Effector memory CD8-positive, alpha-beta T cell (primary cell): Measurements from ENCODE around the gene AP2A1.

Source experiments
- ATAC-seq: fragments of 150-1000 bp; cut with Tn5 transposase; replicated peaks from 2 replicates; pipeline ENCODE4 v1.10.0; 2021; ENCODE audit warnings: mild to moderate bottlenecking, moderate library complexity
- DNase-seq, 3 experiments: peaks; one replicate each; pipeline ENCODE4 v3.0.0; 2021
- H3K27ac Mint-ChIP-seq, 2 donors: one replicate each; pipeline ENCODE4 v1.8.0; 2022; ENCODE audit warnings: mild to moderate bottlenecking in 2 of 2, mixed read lengths in 2 of 2, moderate library complexity in 2 of 2
- H3K27me3 Mint-ChIP-seq, 2 donors: one replicate each; pipeline ENCODE4 v1.8.0; 2022; ENCODE audit warnings: mixed read lengths in 2 of 2
- H3K36me3 Mint-ChIP-seq: one replicate; pipeline ENCODE4 v1.8.0; 2022; ENCODE audit warnings: mild to moderate bottlenecking, moderate library complexity, mixed read lengths; ENCODE audit not compliant: insufficient read depth
- H3K4me1 Mint-ChIP-seq, 2 donors: one replicate each; pipeline ENCODE4 v1.8.0; 2022; ENCODE audit warnings: low read depth in 2 of 2, mixed read lengths in 2 of 2
- H3K4me3 Mint-ChIP-seq, 2 donors: one replicate each; pipeline ENCODE4 v1.8.0; 2022; ENCODE audit warnings: mild to moderate bottlenecking in 2 of 2, mixed read lengths in 2 of 2, moderate library complexity in 2 of 2
- H3K9me3 Mint-ChIP-seq, 2 donors: one replicate each; pipeline ENCODE4 v1.8.0; 2022; ENCODE audit warnings: mixed read lengths in 2 of 2

Gene AP2A1

GRCh38 chr19:49749771-49750170, 17.0 kb upstream of the AP2A1 start:
- no peak overlapping the region for H3K4me3 Mint-ChIP-seq
- ATAC-seq: no peak

GRCh38 chr19:49752701-49753100, 14.1 kb upstream of the AP2A1 start:
- no peak overlapping the region for H3K27ac Mint-ChIP-seq
- DNase-seq: no peak
- H3K27me3 Mint-ChIP-seq: no peaks in the 10 kb centered on the region
- H3K4me3 Mint-ChIP-seq: no peak overlapping the region
- no peak for ATAC-seq
- H3K4me1 Mint-ChIP-seq: peaks cover 0 to 4% of the 10 kb centered on the region in 2 donors
- no peaks in the 10 kb centered on the region for H3K9me3 Mint-ChIP-seq
- no peaks in the 10 kb centered on the region for H3K36me3 Mint-ChIP-seq

More at GRCh38 chr19:49749771-49750170, 17.0 kb upstream of the AP2A1 start:
- no peak for DNase-seq
- H3K4me1 Mint-ChIP-seq: peaks cover 0 to 6% of the 10 kb centered on the region in 2 donors
- H3K27me3 Mint-ChIP-seq: no peaks in the 10 kb centered on the region
- no peak overlapping the region for H3K27ac Mint-ChIP-seq
- H3K9me3 Mint-ChIP-seq: no peaks in the 10 kb centered on the region
- no peaks in the 10 kb centered on the region for H3K36me3 Mint-ChIP-seq

GRCh38 chr19:49755956-49756355, 10.8 kb upstream of the AP2A1 start:
- Mint-ChIP-seq H3K9me3 (no peaks in the 10 kb centered on the region), H3K4me3 (no peak overlapping the region), H3K27me3 (no peaks in the 10 kb centered on the region), H3K27ac (no peak overlapping the region), H3K36me3 (no peaks in the 10 kb centered on the region), H3K4me1 (no peaks in the 10 kb centered on the region)
- ATAC-seq: no peak
- no peak for DNase-seq

GRCh38 chr19:49758292-49758691, 8.5 kb upstream of the AP2A1 start:
- H3K27me3 Mint-ChIP-seq: no peaks in the 10 kb centered on the region
- H3K4me1 Mint-ChIP-seq: no peaks in the 10 kb centered on the region
- no peaks in the 10 kb centered on the region for H3K9me3 Mint-ChIP-seq
- peaks cover 3% of the 10 kb centered on the region for H3K36me3 Mint-ChIP-seq
- ATAC-seq: no peak
- no peak overlapping the region for H3K4me3 Mint-ChIP-seq
- DNase-seq: no peak
- peak overlapping the region in 1 of 2 donors; percentile 13 for H3K27ac Mint-ChIP-seq

GRCh38 chr19:49761249-49761624, 5.6 kb upstream of the AP2A1 start:
- H3K27ac Mint-ChIP-seq: peak overlapping the region in 1 of 2 donors; percentile 71
- H3K27me3 Mint-ChIP-seq: no peaks in the 10 kb centered on the region

GRCh38 chr19:49761625-49762311, 5.0 kb upstream of the AP2A1 start:
- Mint-ChIP-seq H3K36me3 (peaks cover 8% of the 10 kb centered on the region), H3K27ac (peak overlapping the region; percentile 59 to 71), H3K27me3 (no peaks in the 10 kb centered on the region), H3K4me1 (peaks cover 4 to 5% of the 10 kb centered on the region in 2 donors), H3K9me3 (no peaks in the 10 kb centered on the region), H3K4me3 (no peak overlapping the region)
- DNase-seq (no peak), ATAC-seq (no peak)

More at GRCh38 chr19:49761249-49761624, 5.6 kb upstream of the AP2A1 start:
- Mint-ChIP-seq H3K36me3 (peaks cover 3% of the 10 kb centered on the region), H3K4me1 (peaks cover 4% of the 10 kb centered on the region in 2 donors), H3K4me3 (no peak overlapping the region), H3K9me3 (no peaks in the 10 kb centered on the region)
- no peak for DNase-seq
- ATAC-seq: no peak

- Mint-ChIP-seq H3K27me3 (no peaks in the 10 kb centered on the region), H3K9me3 (no peaks in the 10 kb centered on the region), H3K27ac (peak within 1 kb of the TSS; percentile 59 to 71), H3K36me3 (peaks cover 8% of the 10 kb centered on the region), H3K4me1 (peaks cover 15% of the 10 kb centered on the region in 2 donors), H3K4me3 (no peak within 1 kb of the TSS)
- DNase-seq (no peak), ATAC-seq (no peak)
Observed at GRCh38 chr19:49763230-49763629, 3.6 kb upstream of the AP2A1 start, which contains the start of gene TSKS. TSKS (minus strand) TSS chr19:49763306; CDS start chr19:49763247, 59 bp downstream.

GRCh38 chr19:49764341-49764740, 2.5 kb upstream of the AP2A1 start:
- peaks cover 23 to 24% of the 10 kb centered on the region in 2 donors for H3K4me1 Mint-ChIP-seq
- H3K36me3 Mint-ChIP-seq: peaks cover 13% of the 10 kb centered on the region
- H3K27me3 Mint-ChIP-seq: no peaks in the 10 kb centered on the region
- H3K4me3 Mint-ChIP-seq: peak overlapping the region in 1 of 2 donors; percentile 44
- ATAC-seq: no peak
- no peak overlapping the region for H3K27ac Mint-ChIP-seq
- no peaks in the 10 kb centered on the region for H3K9me3 Mint-ChIP-seq
- no peak for DNase-seq

- peaks cover 15% of the 10 kb centered on the region for H3K36me3 Mint-ChIP-seq
- H3K4me3 Mint-ChIP-seq: peak overlapping the region; percentile 85 to 91
- H3K4me1 Mint-ChIP-seq: peaks cover 26% of the 10 kb centered on the region in 2 donors
- no peaks in the 10 kb centered on the region for H3K27me3 Mint-ChIP-seq
- H3K27ac Mint-ChIP-seq: peak overlapping the region; percentile 75 to 93
- ATAC-seq (peak; percentile 85), DNase-seq (peak; percentile 97 to 98 (median 98))
- no peaks in the 10 kb centered on the region for H3K9me3 Mint-ChIP-seq
Observed at GRCh38 chr19:49766007-49766929, 533 bp upstream of the AP2A1 start.

GRCh38 chr19:49767381-49767780, 580 bp downstream of the AP2A1 start:
- H3K9me3 Mint-ChIP-seq: no peaks in the 10 kb centered on the region
- peaks cover 29 to 31% of the 10 kb centered on the region in 2 donors for H3K4me1 Mint-ChIP-seq

GRCh38 chr19:49767967-49768581, 1.3 kb downstream of the AP2A1 start:
- H3K27ac Mint-ChIP-seq: peak overlapping the region; percentile 51 to 93
- peak overlapping the region; percentile 85 to 91 for H3K4me3 Mint-ChIP-seq
- H3K9me3 Mint-ChIP-seq: no peaks in the 10 kb centered on the region
- peaks cover 21% of the 10 kb centered on the region for H3K36me3 Mint-ChIP-seq
- no peak for DNase-seq
- no peak for ATAC-seq
- H3K4me1 Mint-ChIP-seq: peaks cover 32 to 36% of the 10 kb centered on the region in 2 donors
- no peaks in the 10 kb centered on the region for H3K27me3 Mint-ChIP-seq

More at GRCh38 chr19:49767381-49767780, 580 bp downstream of the AP2A1 start:
- DNase-seq (no peak), ATAC-seq (no peak)
- H3K27me3 Mint-ChIP-seq: no peaks in the 10 kb centered on the region
- peaks cover 21% of the 10 kb centered on the region for H3K36me3 Mint-ChIP-seq
- H3K4me3 Mint-ChIP-seq: peak overlapping the region; percentile 85 to 91
- peak overlapping the region; percentile 75 to 93 for H3K27ac Mint-ChIP-seq

- no peak for ATAC-seq
- Mint-ChIP-seq H3K27ac (no peak overlapping the region), H3K27me3 (no peaks in the 10 kb centered on the region), H3K36me3 (peaks cover 24% of the 10 kb centered on the region), H3K4me1 (peaks cover 39 to 42% of the 10 kb centered on the region in 2 donors), H3K9me3 (no peaks in the 10 kb centered on the region), H3K4me3 (no peak overlapping the region)
- DNase-seq: no peak
Observed at GRCh38 chr19:49770529-49770928, 3.7 kb downstream of the AP2A1 start.

GRCh38 chr19:49771674-49772139, 4.9 kb downstream of the AP2A1 start:
- H3K36me3 Mint-ChIP-seq: peaks cover 22% of the 10 kb centered on the region
- no peaks in the 10 kb centered on the region for H3K9me3 Mint-ChIP-seq
- no peak for ATAC-seq
- peaks cover 40 to 42% of the 10 kb centered on the region in 2 donors for H3K4me1 Mint-ChIP-seq
- no peaks in the 10 kb centered on the region for H3K27me3 Mint-ChIP-seq
- peak overlapping the region; percentile 13 to 18 for H3K4me3 Mint-ChIP-seq
- no peak for DNase-seq
- peak overlapping the region in 1 of 2 donors; percentile 51 for H3K27ac Mint-ChIP-seq
